Neural cell (in vitro differentiated cells): ENCODE data around the gene SELP. TPM values are rescaled to one million over a fixed set of nuclear protein-coding genes. Genes with fewer than 3 reads are reported as not detected.

Experiments
- H2AFZ ChIP-seq: fragments of 200-600, 300-800 bp; sonication (generic), shearing (Covaris generic); 2 replicates; pipeline ENCODE4 v1.6.0; 2014; ENCODE audit warnings: low read depth, mild to moderate bottlenecking, antibody characterized with exemption, low read length, moderate library complexity
- H3F3A ChIP-seq: fragments of 200-600 bp; shearing (Covaris generic); 2 replicates; pipeline ENCODE4 v1.6.1; 2016; ENCODE audit warnings: mild to moderate bottlenecking, moderate library complexity, mixed read lengths, antibody characterized with exemption, low read length; ENCODE audit not compliant: insufficient read depth, poor library complexity, severe bottlenecking
- H3K27ac ChIP-seq: fragments of 200-600, 300-800 bp; sonication (generic), shearing (Covaris generic); 2 replicates; pipeline ENCODE4 v1.5.1; 2014; ENCODE audit warnings: mild to moderate bottlenecking, low read length, moderate library complexity
- H3K27me3 ChIP-seq: fragments of 300-800, 200-600 bp; sonication (generic), shearing (Covaris generic); 2 replicates; pipeline ENCODE4 v1.6.0; 2014; ENCODE audit warnings: mild to moderate bottlenecking, low read depth, low read length, moderate library complexity; ENCODE audit not compliant: insufficient read depth
- H3K36me3 ChIP-seq: fragments of 300-800, 200-600 bp; sonication (generic), shearing (Covaris generic); 2 replicates; pipeline ENCODE4 v1.5.1; 2014; ENCODE audit warnings: mild to moderate bottlenecking, antibody characterized with exemption, low read length, moderate library complexity; ENCODE audit not compliant: insufficient read depth
- H3K4me2 ChIP-seq: fragments of 300-800, 200-600 bp; sonication (generic), shearing (Covaris generic); 2 replicates; pipeline ENCODE4 v1.6.0; 2014; ENCODE audit warnings: mild to moderate bottlenecking, low read length
- H3K4me3 ChIP-seq: fragments of 300-800, 200-600 bp; sonication (generic), shearing (Covaris generic); 2 replicates; pipeline ENCODE4 v1.5.1; 2014; ENCODE audit warnings: mild to moderate bottlenecking, low read length, moderate library complexity
- H3K79me2 ChIP-seq: fragments of 200-600 bp; shearing (Covaris generic); replicated peaks from 2 replicates; pipeline ENCODE4 v1.6.0; 2014; ENCODE audit warnings: mild to moderate bottlenecking, low read length, moderate library complexity; ENCODE audit not compliant: insufficient read depth
- H3K9ac ChIP-seq: fragments of 300-800, 200-600 bp; sonication (generic), shearing (Covaris generic); 2 replicates; pipeline ENCODE4 v1.6.1; 2016; ENCODE audit warnings: mild to moderate bottlenecking, low read length, mixed read lengths
- H3K9me2 ChIP-seq: fragments of 200-600 bp; shearing (Covaris generic); 2 replicates; pipeline ENCODE4 v1.6.1; 2016; ENCODE audit warnings: mild to moderate bottlenecking, low read length, mixed read lengths; ENCODE audit not compliant: insufficient read depth
- H3K9me3 ChIP-seq: fragments of 200-600, 300-800 bp; sonication (generic), shearing (Covaris generic); 2 replicates; pipeline ENCODE4 v1.6.1; 2016; ENCODE audit warnings: mild to moderate bottlenecking, mixed run types, low read length, moderate library complexity, mixed read lengths
- H4K20me1 ChIP-seq: fragments of 200-600 bp; shearing (Covaris generic); 2 replicates; pipeline ENCODE4 v1.6.1; 2016; ENCODE audit warnings: mild to moderate bottlenecking, mixed run types; ENCODE audit not compliant: insufficient read depth
- EP300 ChIP-seq: fragments of 450-650 bp; conservative IDR thresholded peaks from 2 replicates; pipeline ENCODE4 v1.6.1; 2014; ENCODE audit warnings: antibody characterized with exemption, mild to moderate bottlenecking, moderate library complexity; ENCODE audit not compliant: poor library complexity, severe bottlenecking
- EZH2 ChIP-seq: fragments of 200-600, 300-800 bp; shearing (Covaris generic), sonication (generic); IDR thresholded peaks from 2 replicates; pipeline ENCODE4 v1.6.1; 2014; ENCODE audit warnings: antibody characterized with exemption, low read length, borderline replicate concordance, mild to moderate bottlenecking; ENCODE audit not compliant: insufficient read depth, poor library complexity, severe bottlenecking
- MXI1 ChIP-seq: fragments of 450-650 bp; conservative IDR thresholded peaks from 2 replicates; pipeline ENCODE4 v1.6.1; 2014; ENCODE audit warnings: antibody characterized with exemption, mild to moderate bottlenecking; ENCODE audit not compliant: poor library complexity, severe bottlenecking
- POLR2AphosphoS5 ChIP-seq: IDR thresholded peaks from 2 replicates; pipeline ENCODE4 v1.6.1; 2012
- RAD21 ChIP-seq: fragments of 450-650 bp; conservative IDR thresholded peaks from 2 replicates; pipeline ENCODE4 v1.6.1; 2014; ENCODE audit warnings: antibody characterized with exemption, mild to moderate bottlenecking, moderate library complexity
- REST ChIP-seq: IDR thresholded peaks from 2 replicates; pipeline ENCODE4 v1.6.1; 2012; ENCODE audit warnings: borderline replicate concordance
- SMC3 ChIP-seq: fragments of 450-650 bp; conservative IDR thresholded peaks from 2 replicates; pipeline ENCODE4 v1.6.1; 2014; ENCODE audit warnings: antibody characterized with exemption, mild to moderate bottlenecking, moderate library complexity; ENCODE audit not compliant: poor library complexity
- TAF1 ChIP-seq: IDR thresholded peaks from 2 replicates; pipeline ENCODE4 v1.6.1; 2012; ENCODE audit warnings: low read depth
- polyA plus RNA-seq: library from polyadenylated mRNA; depleted of rRNA; stranded (reverse); fragments of >200 nt; gene quantifications from 2 replicates; pipeline ENCODE4 v1.2.3, GENCODE V29; 2014
- TF ChIP-seq, protein P1 (sequence below): fragments of 450-650 bp; IDR thresholded peaks from 2 replicates; pipeline ENCODE4 v1.5.1; 2014; ENCODE audit warnings: antibody characterized with exemption, mild to moderate bottlenecking, moderate library complexity; ENCODE audit not compliant: poor library complexity, severe bottlenecking

SELP gene
- polyA plus RNA-seq, 1 donor from 2014 or later = not detected

DNA sequence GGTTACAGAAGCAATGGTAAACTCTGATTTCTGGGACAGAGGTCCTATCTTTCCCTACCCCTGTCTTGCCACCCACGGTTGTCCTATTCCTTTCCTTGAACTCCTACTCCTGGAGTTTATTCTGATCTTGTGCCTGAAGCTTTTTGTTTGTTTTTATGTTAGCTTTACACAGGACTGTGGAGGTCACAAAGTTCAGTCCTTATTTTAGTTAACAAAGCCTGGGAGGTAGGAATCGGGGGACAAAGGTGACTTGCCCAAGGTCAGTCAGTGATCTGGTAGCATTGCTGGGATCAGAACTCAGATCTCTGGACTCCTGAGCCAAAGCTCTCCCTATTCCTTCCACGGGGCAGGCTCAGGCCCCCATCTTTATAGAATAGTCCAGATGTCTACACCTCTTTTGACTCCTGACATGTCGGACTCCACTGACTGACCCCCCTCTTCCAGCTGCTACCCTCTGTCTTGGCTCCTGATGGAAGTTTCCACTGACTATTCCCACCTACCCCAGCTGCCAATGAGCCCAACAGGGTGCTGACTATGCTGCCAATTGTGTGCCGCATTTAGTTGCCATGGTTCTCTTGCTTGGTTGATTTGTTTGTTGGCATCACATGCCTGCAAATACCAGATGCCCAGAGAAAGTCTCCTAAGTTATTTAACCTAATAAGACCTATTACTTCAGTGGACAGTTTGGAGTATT, 53.5 kb downstream of the SELP start:
- Histone ChIP-seq H3K4me3 (no peak overlapping the region), H3K9me3 (no peaks in the 10 kb centered on the region), H3K36me3 (no peaks in the 10 kb centered on the region), H3F3A (no peaks in the 10 kb centered on the region), H3K4me2 (no peak overlapping the region), H3K9ac (no peak overlapping the region), H3K27ac (no peak overlapping the region), H2AFZ (no peak overlapping the region), H3K9me2 (no peaks in the 10 kb centered on the region), H3K27me3 (no peaks in the 10 kb centered on the region), H4K20me1 (no peaks in the 10 kb centered on the region), H3K79me2 (no peaks in the 10 kb centered on the region)
- no peak for TF ChIP-seq SMC3
- TF ChIP-seq POLR2AphosphoS5 = no peak
- TF ChIP-seq, protein P1, sequence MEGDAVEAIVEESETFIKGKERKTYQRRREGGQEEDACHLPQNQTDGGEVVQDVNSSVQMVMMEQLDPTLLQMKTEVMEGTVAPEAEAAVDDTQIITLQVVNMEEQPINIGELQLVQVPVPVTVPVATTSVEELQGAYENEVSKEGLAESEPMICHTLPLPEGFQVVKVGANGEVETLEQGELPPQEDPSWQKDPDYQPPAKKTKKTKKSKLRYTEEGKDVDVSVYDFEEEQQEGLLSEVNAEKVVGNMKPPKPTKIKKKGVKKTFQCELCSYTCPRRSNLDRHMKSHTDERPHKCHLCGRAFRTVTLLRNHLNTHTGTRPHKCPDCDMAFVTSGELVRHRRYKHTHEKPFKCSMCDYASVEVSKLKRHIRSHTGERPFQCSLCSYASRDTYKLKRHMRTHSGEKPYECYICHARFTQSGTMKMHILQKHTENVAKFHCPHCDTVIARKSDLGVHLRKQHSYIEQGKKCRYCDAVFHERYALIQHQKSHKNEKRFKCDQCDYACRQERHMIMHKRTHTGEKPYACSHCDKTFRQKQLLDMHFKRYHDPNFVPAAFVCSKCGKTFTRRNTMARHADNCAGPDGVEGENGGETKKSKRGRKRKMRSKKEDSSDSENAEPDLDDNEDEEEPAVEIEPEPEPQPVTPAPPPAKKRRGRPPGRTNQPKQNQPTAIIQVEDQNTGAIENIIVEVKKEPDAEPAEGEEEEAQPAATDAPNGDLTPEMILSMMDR = no peak
- no peak for TF ChIP-seq REST
- no peak for TF ChIP-seq EP300
- no peak for TF ChIP-seq TAF1
- TF ChIP-seq EZH2 = no peak
- no peak for TF ChIP-seq RAD21
- TF ChIP-seq MXI1 = no peak

- Histone ChIP-seq H3K36me3 (no peaks in the 10 kb centered on the region), H3K9ac (no peak overlapping the region), H3K9me2 (no peaks in the 10 kb centered on the region), H4K20me1 (no peaks in the 10 kb centered on the region), H3K4me3 (no peak overlapping the region), H3K27me3 (no peaks in the 10 kb centered on the region), H3K79me2 (no peaks in the 10 kb centered on the region), H3K27ac (no peak overlapping the region), H3K4me2 (no peak overlapping the region), H3K9me3 (no peaks in the 10 kb centered on the region), H3F3A (no peaks in the 10 kb centered on the region), H2AFZ (no peak overlapping the region)
- TF ChIP-seq REST (no peak), RAD21 (no peak), EZH2 (no peak), EP300 (no peak), MXI1 (no peak), TAF1 (no peak), SMC3 (no peak), POLR2AphosphoS5 (no peak)
- TF ChIP-seq, protein P1 = no peak
Measured at GRCh38 chr1:169574336-169574735, 55.6 kb downstream of the SELP start.
